ENCODE results near the gene SEPTIN2.

DNA sequence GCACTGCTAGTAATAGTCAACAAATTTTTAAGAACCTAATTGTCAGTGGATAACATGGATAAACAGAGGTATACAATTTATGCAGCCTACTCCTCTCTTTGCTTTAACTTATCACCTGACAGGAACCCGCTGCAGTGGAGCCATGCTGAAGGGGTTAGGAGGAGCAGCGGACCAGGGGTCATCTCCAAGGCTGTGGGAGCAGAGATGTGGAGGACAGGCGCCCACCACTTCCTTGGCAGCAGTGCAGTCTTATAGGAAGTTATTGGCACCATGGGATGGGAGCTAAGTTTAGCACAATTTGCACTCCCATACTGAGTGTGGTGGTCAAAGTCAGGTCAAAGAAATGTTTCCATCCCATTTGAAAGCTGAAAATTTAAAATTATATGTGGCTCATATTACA is 35.9 kb upstream of the SEPTIN2 start:
- TF ChIP-seq, protein P1, sequence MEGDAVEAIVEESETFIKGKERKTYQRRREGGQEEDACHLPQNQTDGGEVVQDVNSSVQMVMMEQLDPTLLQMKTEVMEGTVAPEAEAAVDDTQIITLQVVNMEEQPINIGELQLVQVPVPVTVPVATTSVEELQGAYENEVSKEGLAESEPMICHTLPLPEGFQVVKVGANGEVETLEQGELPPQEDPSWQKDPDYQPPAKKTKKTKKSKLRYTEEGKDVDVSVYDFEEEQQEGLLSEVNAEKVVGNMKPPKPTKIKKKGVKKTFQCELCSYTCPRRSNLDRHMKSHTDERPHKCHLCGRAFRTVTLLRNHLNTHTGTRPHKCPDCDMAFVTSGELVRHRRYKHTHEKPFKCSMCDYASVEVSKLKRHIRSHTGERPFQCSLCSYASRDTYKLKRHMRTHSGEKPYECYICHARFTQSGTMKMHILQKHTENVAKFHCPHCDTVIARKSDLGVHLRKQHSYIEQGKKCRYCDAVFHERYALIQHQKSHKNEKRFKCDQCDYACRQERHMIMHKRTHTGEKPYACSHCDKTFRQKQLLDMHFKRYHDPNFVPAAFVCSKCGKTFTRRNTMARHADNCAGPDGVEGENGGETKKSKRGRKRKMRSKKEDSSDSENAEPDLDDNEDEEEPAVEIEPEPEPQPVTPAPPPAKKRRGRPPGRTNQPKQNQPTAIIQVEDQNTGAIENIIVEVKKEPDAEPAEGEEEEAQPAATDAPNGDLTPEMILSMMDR (IDR thresholded peaks at IDR 0.05 in 2 of 3, conservative IDR thresholded peaks at IDR 0.05 in 1 of 3; ENCODE audit: control insufficient read depth in 2 of 3, extremely low read depth in 1 of 3, insufficient read depth in 1 of 3, low read depth in 3 of 3, low read length in 3 of 3), result no peak
- TF ChIP-seq SUPT20H (IDR thresholded peaks at IDR 0.05; ENCODE audit: borderline replicate concordance, control insufficient read depth, low read depth, low read length) (no peak), TBL1XR1 (IDR thresholded peaks at IDR 0.05; ENCODE audit: low read depth, low read length) (no peak), PAX5 (IDR thresholded peaks at IDR 0.05; ENCODE audit: borderline replicate concordance, low read depth, low read length) (no peak)

Data from GM12878 (cell line).